Measurements from ENCODE around the gene NXT1.
A peak's percentile ranks its signal among the peaks of the same experiment; 100 is the strongest.
"Not testable (repeated sequence)": the region's sequence is repeated elsewhere in the genome, so short reads cannot be mapped to it uniquely, and the experiment has no call there.

NXT1 gene
- long read RNA-seq, donor 1, transcript NXT1-201 (2 exons, 1,123 nt) = major isoform, 47 of 58 reads
- long read RNA-seq, donor 1, partial matches to known transcripts = 11 of 58 reads
- long read RNA-seq, donor 1, other reads (novel, unspliced or antisense) = 0 of 58 reads
- long read RNA-seq, donor 2, transcript NXT1-201 (2 exons, 1,123 nt) = major isoform, 21 of 34 reads
- long read RNA-seq, donor 2, partial matches to known transcripts = 13 of 34 reads
- long read RNA-seq, donor 2, other reads (novel, unspliced or antisense) = 0 of 34 reads
- long read RNA-seq, donor 3, transcript NXT1-201 (2 exons, 1,123 nt) = major isoform, 14 of 21 reads
- long read RNA-seq, donor 3, partial matches to known transcripts = 7 of 21 reads
- long read RNA-seq, donor 3, other reads (novel, unspliced or antisense) = 0 of 21 reads
- long read RNA-seq, donor 4, transcript NXT1-201 (2 exons, 1,123 nt) = major isoform, 11 of 11 reads
- long read RNA-seq, donor 4, partial matches to known transcripts = 0 of 11 reads
- long read RNA-seq, donor 4, other reads (novel, unspliced or antisense) = 0 of 11 reads
- long read RNA-seq, donor 5, transcript NXT1-201 (2 exons, 1,123 nt) = major isoform, 33 of 33 reads
- long read RNA-seq, donor 5, partial matches to known transcripts = 0 of 33 reads
- long read RNA-seq, donor 5, other reads (novel, unspliced or antisense) = 0 of 33 reads
- long read RNA-seq, donor 6, transcript NXT1-201 (2 exons, 1,123 nt) = major isoform, 24 of 24 reads
- long read RNA-seq, donor 6, partial matches to known transcripts = 0 of 24 reads
- long read RNA-seq, donor 6, other reads (novel, unspliced or antisense) = 0 of 24 reads
- long read RNA-seq, donor 7, transcript NXT1-201 (2 exons, 1,123 nt) = major isoform, 42 of 79 reads
- long read RNA-seq, donor 7, partial matches to known transcripts = 37 of 79 reads
- long read RNA-seq, donor 7, other reads (novel, unspliced or antisense) = 0 of 79 reads
- long read RNA-seq, donor 8, transcript NXT1-201 (2 exons, 1,123 nt) = major isoform, 25 of 25 reads
- long read RNA-seq, donor 8, partial matches to known transcripts = 0 of 25 reads
- long read RNA-seq, donor 8, other reads (novel, unspliced or antisense) = 0 of 25 reads

GRCh38 chr20:23350196-23350903 is at the start of gene NXT1:
TSS of gene NXT1 (plus strand) at chr20:23350791. CDS start at chr20:23354042, 3,251 bp downstream.
- peak; percentile 98 for DNase-seq

- DNase-seq = no peak
These were observed 49.0 kb upstream of the NXT1 start for GRCh38 chr20:23301436-23302050.

- DNase-seq = no peak
These were observed 48.2 kb upstream of the NXT1 start for GRCh38 chr20:23302386-23302785.

GRCh38 chr20:23302801-23303200 is 47.8 kb upstream of the NXT1 start:
- DNase-seq = no peak

- no peak for DNase-seq
These were observed 47.1 kb upstream of the NXT1 start for GRCh38 chr20:23303325-23304102.

GRCh38 chr20:23304616-23305015 is 46.0 kb upstream of the NXT1 start:
- no peak for DNase-seq

GRCh38 chr20:23305098-23305497 is 45.5 kb upstream of the NXT1 start:
- DNase-seq = no peak

- DNase-seq = not testable (repeated sequence)
These were observed 43.2 kb upstream of the NXT1 start for GRCh38 chr20:23307393-23307792.

GRCh38 chr20:23308024-23308423 is 42.6 kb upstream of the NXT1 start:
- no peak for DNase-seq

- DNase-seq = no peak
These were observed 41.7 kb upstream of the NXT1 start for GRCh38 chr20:23308908-23309307.

GRCh38 chr20:23309781-23310180 is 40.8 kb upstream of the NXT1 start:
- DNase-seq = no peak

- DNase-seq = no peak
These were observed 38.6 kb upstream of the NXT1 start for GRCh38 chr20:23311947-23312506.

GRCh38 chr20:23313271-23313670 is 37.3 kb upstream of the NXT1 start:
- no peak for DNase-seq

GRCh38 chr20:23314699-23315098 is 35.9 kb upstream of the NXT1 start:
- DNase-seq = no peak

GRCh38 chr20:23315099-23315498 is 35.5 kb upstream of the NXT1 start:
- no peak for DNase-seq

- no peak for DNase-seq
These were observed 34.0 kb upstream of the NXT1 start for GRCh38 chr20:23316626-23317025.

GRCh38 chr20:23317081-23317480 is 33.5 kb upstream of the NXT1 start:
- no peak for DNase-seq

GRCh38 chr20:23318347-23318746 is 32.2 kb upstream of the NXT1 start:
- no peak for DNase-seq

- no peak for DNase-seq
These were observed 30.3 kb upstream of the NXT1 start for GRCh38 chr20:23320317-23320716.

- no peak for DNase-seq
These were observed 25.5 kb upstream of the NXT1 start for GRCh38 chr20:23325107-23325506.

GRCh38 chr20:23326774-23327173 is 23.8 kb upstream of the NXT1 start:
- DNase-seq = no peak
